ENCODE results near the gene TRAF6. TPM values are rescaled to one million over a fixed set of nuclear protein-coding genes. Genes with fewer than 3 reads are reported as not detected.
"Not testable (repeated sequence)": the region's sequence is repeated elsewhere in the genome, so short reads cannot be mapped to it uniquely, and the experiment has no call there.

TRAF6 gene, protein sequence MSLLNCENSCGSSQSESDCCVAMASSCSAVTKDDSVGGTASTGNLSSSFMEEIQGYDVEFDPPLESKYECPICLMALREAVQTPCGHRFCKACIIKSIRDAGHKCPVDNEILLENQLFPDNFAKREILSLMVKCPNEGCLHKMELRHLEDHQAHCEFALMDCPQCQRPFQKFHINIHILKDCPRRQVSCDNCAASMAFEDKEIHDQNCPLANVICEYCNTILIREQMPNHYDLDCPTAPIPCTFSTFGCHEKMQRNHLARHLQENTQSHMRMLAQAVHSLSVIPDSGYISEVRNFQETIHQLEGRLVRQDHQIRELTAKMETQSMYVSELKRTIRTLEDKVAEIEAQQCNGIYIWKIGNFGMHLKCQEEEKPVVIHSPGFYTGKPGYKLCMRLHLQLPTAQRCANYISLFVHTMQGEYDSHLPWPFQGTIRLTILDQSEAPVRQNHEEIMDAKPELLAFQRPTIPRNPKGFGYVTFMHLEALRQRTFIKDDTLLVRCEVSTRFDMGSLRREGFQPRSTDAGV
- total RNA-seq: 10 to 100 TPM in 2 of 3 donors, 1 to 10 TPM in 1; 8.3 to 12.1 (median 10.5) TPM

DNA sequence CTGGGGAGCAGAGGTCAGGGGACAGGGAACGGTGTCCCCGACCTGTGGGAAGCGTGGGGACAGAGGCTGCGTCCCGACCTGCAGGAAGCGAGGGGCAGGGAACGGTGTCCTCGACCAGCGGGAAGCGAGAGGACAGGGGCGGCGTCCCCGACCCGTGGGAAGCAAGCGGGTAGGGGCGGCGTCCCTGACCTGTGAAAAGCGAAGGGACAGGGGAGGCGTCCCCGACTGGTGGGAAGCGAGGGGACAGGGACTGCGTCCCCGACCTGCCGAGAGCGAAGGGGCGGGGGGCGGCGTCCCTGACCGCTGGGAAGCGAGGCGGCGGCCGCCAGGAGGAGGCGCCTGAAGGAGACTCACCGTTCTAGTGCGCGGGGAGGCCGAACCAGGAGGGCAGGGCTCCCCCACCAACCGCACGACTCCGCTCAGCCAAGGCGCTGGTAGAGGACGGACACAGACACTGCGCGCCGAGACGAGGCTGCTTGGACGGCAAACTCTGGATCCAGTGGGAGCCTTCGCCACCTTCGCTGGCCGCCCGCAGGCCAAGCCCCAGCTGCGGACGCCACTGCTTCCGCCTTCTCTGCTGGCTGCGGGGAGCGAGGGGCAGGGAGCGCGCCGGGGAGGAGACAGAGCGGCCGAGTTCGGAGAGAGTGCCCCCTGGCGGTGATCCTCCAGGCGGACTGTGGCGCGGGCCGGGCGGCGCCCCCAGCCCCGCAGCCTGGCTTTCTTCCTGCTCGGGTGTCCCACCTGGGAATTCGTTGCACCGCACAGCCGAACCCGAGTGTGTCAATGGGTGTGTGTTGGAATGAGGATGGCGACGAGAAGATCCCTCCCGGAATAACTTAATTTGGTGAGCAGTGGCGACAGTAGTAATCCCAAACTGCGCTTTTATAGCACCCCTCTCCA is at the start of gene TRAF6:
TRAF6 (minus strand) TSS at position 579 of the 900 bp plus-strand sequence. CDS start 8,757 bp downstream, outside the sequence.
- Mint-ChIP-seq H3K36me3 (ENCODE audit: insufficient read depth) (peaks cover 2% of the 10 kb centered on the region), H3K4me3 (peak within 1 kb of the TSS; percentile 99), H3K27me3 (ENCODE audit: low read depth) (peaks cover 12% of the 10 kb centered on the region), H3K4me1 (ENCODE audit: low read depth) (peaks cover 33% of the 10 kb centered on the region), H3K9me3 (peaks cover 4% of the 10 kb centered on the region)
- DNase-seq (peak; percentile 88), ATAC-seq (peak; percentile 95 to 97)

- peaks cover 26% of the 10 kb centered on the region for H3K4me1 Mint-ChIP-seq (ENCODE audit: low read depth)
- no peaks in the 10 kb centered on the region for H3K36me3 Mint-ChIP-seq (ENCODE audit: insufficient read depth)
- peaks cover 5% of the 10 kb centered on the region for H3K9me3 Mint-ChIP-seq
- peak overlapping the region; percentile 46 for H3K4me3 Mint-ChIP-seq
- ATAC-seq (peak; percentile 82 to 89), DNase-seq (no peak)
- H3K27me3 Mint-ChIP-seq (ENCODE audit: low read depth): peaks cover 1% of the 10 kb centered on the region
Observed at GRCh38 chr11:36558571-36559413, 48.7 kb upstream of the TRAF6 start.

GRCh38 chr11:36557991-36558390 is 47.9 kb upstream of the TRAF6 start:
- Mint-ChIP-seq H3K36me3 (ENCODE audit: insufficient read depth) (no peaks in the 10 kb centered on the region), H3K4me3 (no peak overlapping the region), H3K27me3 (ENCODE audit: low read depth) (no peaks in the 10 kb centered on the region), H3K4me1 (ENCODE audit: low read depth) (peaks cover 26% of the 10 kb centered on the region), H3K9me3 (peaks cover 5% of the 10 kb centered on the region)
- no peak for DNase-seq
- ATAC-seq: no peak

GRCh38 chr11:36557390-36557789 is 47.3 kb upstream of the TRAF6 start:
- DNase-seq; H3K9me3 Mint-ChIP-seq; H3K4me3 Mint-ChIP-seq; H3K36me3 Mint-ChIP-seq (ENCODE audit: insufficient read depth); ATAC-seq; H3K27me3 Mint-ChIP-seq (ENCODE audit: low read depth): not testable (repeated sequence)
- peaks cover 26% of the 10 kb centered on the region for H3K4me1 Mint-ChIP-seq (ENCODE audit: low read depth)

- Mint-ChIP-seq H3K4me3 (no peak overlapping the region), H3K4me1 (ENCODE audit: low read depth) (peaks cover 12% of the 10 kb centered on the region), H3K9me3 (peaks cover 5% of the 10 kb centered on the region), H3K36me3 (ENCODE audit: insufficient read depth) (no peaks in the 10 kb centered on the region), H3K27me3 (ENCODE audit: low read depth) (peaks cover 1% of the 10 kb centered on the region)
- ATAC-seq: no peak
- DNase-seq: no peak
Observed at GRCh38 chr11:36550385-36551115, 40.5 kb upstream of the TRAF6 start.

GRCh38 chr11:36540998-36541397 is 30.9 kb upstream of the TRAF6 start:
- DNase-seq (no peak), ATAC-seq (peak in 1 of 2 donors; percentile 28)
- peaks cover 12% of the 10 kb centered on the region for H3K27me3 Mint-ChIP-seq (ENCODE audit: low read depth)
- H3K4me3 Mint-ChIP-seq: no peak overlapping the region
- H3K4me1 Mint-ChIP-seq (ENCODE audit: low read depth): no peaks in the 10 kb centered on the region
- no peaks in the 10 kb centered on the region for H3K9me3 Mint-ChIP-seq
- H3K36me3 Mint-ChIP-seq (ENCODE audit: insufficient read depth): no peaks in the 10 kb centered on the region

GRCh38 chr11:36534276-36534840 is 24.3 kb upstream of the TRAF6 start:
- DNase-seq: no peak
- no peaks in the 10 kb centered on the region for H3K36me3 Mint-ChIP-seq (ENCODE audit: insufficient read depth)

GRCh38 chr11:36532941-36533601 is 23.0 kb upstream of the TRAF6 start:
- H3K9me3 Mint-ChIP-seq: no peaks in the 10 kb centered on the region
- H3K4me1 Mint-ChIP-seq (ENCODE audit: low read depth): no peaks in the 10 kb centered on the region
- DNase-seq (no peak), ATAC-seq (no peak)
- H3K27me3 Mint-ChIP-seq (ENCODE audit: low read depth): peaks cover 19% of the 10 kb centered on the region
- no peaks in the 10 kb centered on the region for H3K36me3 Mint-ChIP-seq (ENCODE audit: insufficient read depth)
- H3K4me3 Mint-ChIP-seq: no peak overlapping the region

More at GRCh38 chr11:36534276-36534840, 24.3 kb upstream of the TRAF6 start:
- Mint-ChIP-seq H3K4me1 (ENCODE audit: low read depth) (no peaks in the 10 kb centered on the region), H3K4me3 (no peak overlapping the region), H3K27me3 (ENCODE audit: low read depth) (peaks cover 8% of the 10 kb centered on the region), H3K9me3 (no peaks in the 10 kb centered on the region)
- no peak for ATAC-seq

GRCh38 chr11:36530840-36531239 is 20.8 kb upstream of the TRAF6 start:
- Mint-ChIP-seq H3K9me3 (no peaks in the 10 kb centered on the region), H3K27me3 (ENCODE audit: low read depth) (peaks cover 25% of the 10 kb centered on the region), H3K4me1 (ENCODE audit: low read depth) (no peaks in the 10 kb centered on the region), H3K4me3 (no peak overlapping the region), H3K36me3 (ENCODE audit: insufficient read depth) (no peaks in the 10 kb centered on the region)
- DNase-seq (no peak), ATAC-seq (no peak)

GRCh38 chr11:36513965-36514364 is 3.9 kb upstream of the TRAF6 start:
- H3K4me1 Mint-ChIP-seq (ENCODE audit: low read depth): peaks cover 8% of the 10 kb centered on the region
- peaks cover 4% of the 10 kb centered on the region for H3K9me3 Mint-ChIP-seq
- H3K27me3 Mint-ChIP-seq (ENCODE audit: low read depth): peaks cover 24% of the 10 kb centered on the region
- H3K36me3 Mint-ChIP-seq (ENCODE audit: insufficient read depth): no peaks in the 10 kb centered on the region
- no peak for ATAC-seq
- no peak for DNase-seq
- H3K4me3 Mint-ChIP-seq: no peak overlapping the region

- no peak for DNase-seq
- peaks cover 4% of the 10 kb centered on the region for H3K9me3 Mint-ChIP-seq
- peaks cover 19% of the 10 kb centered on the region for H3K4me1 Mint-ChIP-seq (ENCODE audit: low read depth)
- no peaks in the 10 kb centered on the region for H3K36me3 Mint-ChIP-seq (ENCODE audit: insufficient read depth)
- ATAC-seq: no peak
- peaks cover 21% of the 10 kb centered on the region for H3K27me3 Mint-ChIP-seq (ENCODE audit: low read depth)
- no peak overlapping the region for H3K4me3 Mint-ChIP-seq
Observed at GRCh38 chr11:36512016-36512415, 1.9 kb upstream of the TRAF6 start.

GRCh38 chr11:36511062-36511461 is 990 bp upstream of the TRAF6 start:
- H3K9me3 Mint-ChIP-seq; DNase-seq; H3K36me3 Mint-ChIP-seq (ENCODE audit: insufficient read depth); ATAC-seq: not testable (repeated sequence)
- peaks cover 19% of the 10 kb centered on the region for H3K27me3 Mint-ChIP-seq (ENCODE audit: low read depth)
- H3K4me3 Mint-ChIP-seq: peak overlapping the region; percentile 99
- peaks cover 24% of the 10 kb centered on the region for H3K4me1 Mint-ChIP-seq (ENCODE audit: low read depth)
